ENCODE measurements around the gene MARK3.
A peak's percentile ranks its signal among the peaks of the same experiment; 100 is the strongest.
"Not testable (repeated sequence)": the region's sequence is repeated elsewhere in the genome, so short reads cannot be mapped to it uniquely, and the experiment has no call there.

The MARK3 gene

DNA sequence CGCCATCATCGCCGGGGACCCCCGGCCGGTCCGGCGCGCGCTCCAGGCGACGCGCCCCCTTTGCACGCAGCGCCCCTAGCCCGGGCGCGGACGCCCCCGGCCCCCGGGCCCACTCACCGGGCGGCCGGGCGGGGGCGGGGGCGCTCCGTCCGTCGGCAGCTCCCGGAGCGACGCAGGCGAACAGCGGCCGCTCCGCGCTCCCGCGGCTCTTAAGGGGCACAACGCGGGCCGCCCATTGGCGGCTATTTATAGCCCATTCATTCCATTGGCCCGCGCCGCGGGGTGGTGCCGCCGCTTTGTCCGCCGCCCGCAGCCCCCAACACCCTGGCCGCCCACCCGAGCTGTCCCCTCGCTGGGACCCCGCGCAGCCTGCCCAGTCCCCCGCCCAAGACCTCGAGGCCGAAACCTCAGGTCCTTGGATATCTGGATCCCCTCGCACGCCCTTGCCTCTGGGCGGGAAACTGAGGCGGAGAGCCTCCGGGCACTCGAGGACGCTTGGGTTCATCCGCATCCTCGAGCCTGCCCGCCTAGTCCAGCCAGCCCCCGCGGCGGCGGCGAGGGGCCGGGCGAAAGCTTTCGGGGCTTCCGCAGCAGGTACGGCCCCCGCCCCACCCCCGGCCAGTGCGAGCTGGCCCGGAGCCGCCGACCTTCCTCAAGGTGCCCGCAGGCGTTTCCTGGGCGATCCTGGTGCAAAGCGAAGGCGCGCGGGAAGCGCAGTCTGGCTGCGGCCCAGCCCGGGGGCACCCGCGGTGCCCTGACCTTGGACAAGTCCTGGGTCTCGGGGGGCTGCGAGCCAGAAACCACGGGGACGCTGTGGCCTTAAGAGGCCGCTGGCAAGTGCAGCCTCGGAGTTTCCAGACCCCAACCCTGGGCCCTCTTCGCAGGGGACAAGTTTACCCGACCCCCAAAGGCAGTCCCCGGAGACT is 137.7 kb downstream of the MARK3 start, which contains the start of gene CKB:
TSS of gene CKB (minus strand) at position 182 of the 926 bp plus-strand sequence. CDS start 337 bp downstream, outside the sequence.
- Histone ChIP-seq H3K36me3 (ENCODE audit: insufficient read depth, low read length) (no peaks in the 10 kb centered on the region), H4K20me1 (ENCODE audit: insufficient read depth, low read length) (0 out of 2 replicates have a peak, but pooled peaks cover 4% of the 10 kb centered on the region), H3K27me3 (ENCODE audit: insufficient read depth, low read length, poor library complexity) (no peaks in the 10 kb centered on the region), H3K9ac (ENCODE audit: low read depth, low read length) (no peak within 1 kb of the TSS), H3K9me3 (ENCODE audit: insufficient read depth, low read length, severe bottlenecking) (no peaks in the 10 kb centered on the region), H3K4me3 (ENCODE audit: low read depth in 1 of 2, low read length in 2 of 2) (no peak within 1 kb of the TSS), H3K4me2 (ENCODE audit: insufficient read depth, low read length) (no peak within 1 kb of the TSS), H3K4me1 (ENCODE audit: insufficient read depth, low read length) (peaks cover 12% of the 10 kb centered on the region), H3K27ac (ENCODE audit: low read length) (no peak within 1 kb of the TSS), H3K79me2 (ENCODE audit: insufficient read depth, low read length) (peaks cover 2% of the 10 kb centered on the region; the same call in 1 of the 2 replicates), H2AFZ (ENCODE audit: low read depth, low read length) (no peak within 1 kb of the TSS)
- no peak for TF ChIP-seq EZH2 (IDR thresholded peaks at IDR 0.05; ENCODE audit: borderline replicate concordance, low read depth, low read length, severe bottlenecking)
- TF ChIP-seq, protein P1, sequence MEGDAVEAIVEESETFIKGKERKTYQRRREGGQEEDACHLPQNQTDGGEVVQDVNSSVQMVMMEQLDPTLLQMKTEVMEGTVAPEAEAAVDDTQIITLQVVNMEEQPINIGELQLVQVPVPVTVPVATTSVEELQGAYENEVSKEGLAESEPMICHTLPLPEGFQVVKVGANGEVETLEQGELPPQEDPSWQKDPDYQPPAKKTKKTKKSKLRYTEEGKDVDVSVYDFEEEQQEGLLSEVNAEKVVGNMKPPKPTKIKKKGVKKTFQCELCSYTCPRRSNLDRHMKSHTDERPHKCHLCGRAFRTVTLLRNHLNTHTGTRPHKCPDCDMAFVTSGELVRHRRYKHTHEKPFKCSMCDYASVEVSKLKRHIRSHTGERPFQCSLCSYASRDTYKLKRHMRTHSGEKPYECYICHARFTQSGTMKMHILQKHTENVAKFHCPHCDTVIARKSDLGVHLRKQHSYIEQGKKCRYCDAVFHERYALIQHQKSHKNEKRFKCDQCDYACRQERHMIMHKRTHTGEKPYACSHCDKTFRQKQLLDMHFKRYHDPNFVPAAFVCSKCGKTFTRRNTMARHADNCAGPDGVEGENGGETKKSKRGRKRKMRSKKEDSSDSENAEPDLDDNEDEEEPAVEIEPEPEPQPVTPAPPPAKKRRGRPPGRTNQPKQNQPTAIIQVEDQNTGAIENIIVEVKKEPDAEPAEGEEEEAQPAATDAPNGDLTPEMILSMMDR (IDR thresholded peaks at IDR 0.05; ENCODE audit: borderline replicate concordance, extremely low read depth, low read length, poor library complexity, severe bottlenecking), result no peak
- DNase-seq, result no peak
- no peak for ATAC-seq (ENCODE audit: insufficient read depth, low read depth)

DNA sequence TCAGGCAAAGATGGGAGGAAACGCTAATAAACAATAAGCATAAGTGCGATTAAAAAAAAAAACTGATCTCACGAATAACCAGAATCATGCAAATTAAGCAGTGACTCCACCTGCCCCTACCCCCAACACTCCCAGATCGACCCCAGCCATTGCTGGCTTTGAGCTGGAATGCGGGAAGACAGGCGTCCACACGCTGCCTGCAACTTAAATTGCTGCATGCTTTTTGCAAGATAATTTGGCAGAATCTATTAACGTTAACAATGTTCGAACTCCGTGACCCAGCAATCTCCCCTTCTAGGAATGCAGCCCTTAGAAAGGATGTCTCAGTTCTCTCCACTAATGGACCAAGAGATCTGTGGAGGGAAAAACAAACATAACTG is 138.3 kb downstream of the MARK3 start:
- DNase-seq (no peak), ATAC-seq (ENCODE audit: insufficient read depth, low read depth) (no peak)
- no peak overlapping the region for H3K4me3 ChIP-seq (ENCODE audit: low read depth in 1 of 2, low read length in 2 of 2)
- H3K79me2 ChIP-seq (ENCODE audit: insufficient read depth, low read length), result peaks cover 8% of the 10 kb centered on the region
- H3K4me2 ChIP-seq (ENCODE audit: insufficient read depth, low read length), result no peak overlapping the region
- H3K36me3 ChIP-seq (ENCODE audit: insufficient read depth, low read length), result no peaks in the 10 kb centered on the region; the same call in 1 of the 2 replicates
- no peaks in the 10 kb centered on the region for H3K27me3 ChIP-seq (ENCODE audit: insufficient read depth, low read length, poor library complexity)
- TF ChIP-seq, protein P1 (IDR thresholded peaks at IDR 0.05; ENCODE audit: borderline replicate concordance, extremely low read depth, low read length, poor library complexity, severe bottlenecking), result no peak
- no peak for TF ChIP-seq EZH2 (IDR thresholded peaks at IDR 0.05; ENCODE audit: borderline replicate concordance, low read depth, low read length, severe bottlenecking)
- H3K4me1 ChIP-seq (ENCODE audit: insufficient read depth, low read length), result peaks cover 19% of the 10 kb centered on the region
- H3K27ac ChIP-seq (ENCODE audit: low read length), result no peak overlapping the region
- H3K9ac ChIP-seq (ENCODE audit: low read depth, low read length), result no peak overlapping the region
- no peaks in the 10 kb centered on the region for H3K9me3 ChIP-seq (ENCODE audit: insufficient read depth, low read length, severe bottlenecking)
- H4K20me1 ChIP-seq (ENCODE audit: insufficient read depth, low read length), result no peaks in the 10 kb centered on the region
- no peak overlapping the region for H2AFZ ChIP-seq (ENCODE audit: low read depth, low read length)

DNA sequence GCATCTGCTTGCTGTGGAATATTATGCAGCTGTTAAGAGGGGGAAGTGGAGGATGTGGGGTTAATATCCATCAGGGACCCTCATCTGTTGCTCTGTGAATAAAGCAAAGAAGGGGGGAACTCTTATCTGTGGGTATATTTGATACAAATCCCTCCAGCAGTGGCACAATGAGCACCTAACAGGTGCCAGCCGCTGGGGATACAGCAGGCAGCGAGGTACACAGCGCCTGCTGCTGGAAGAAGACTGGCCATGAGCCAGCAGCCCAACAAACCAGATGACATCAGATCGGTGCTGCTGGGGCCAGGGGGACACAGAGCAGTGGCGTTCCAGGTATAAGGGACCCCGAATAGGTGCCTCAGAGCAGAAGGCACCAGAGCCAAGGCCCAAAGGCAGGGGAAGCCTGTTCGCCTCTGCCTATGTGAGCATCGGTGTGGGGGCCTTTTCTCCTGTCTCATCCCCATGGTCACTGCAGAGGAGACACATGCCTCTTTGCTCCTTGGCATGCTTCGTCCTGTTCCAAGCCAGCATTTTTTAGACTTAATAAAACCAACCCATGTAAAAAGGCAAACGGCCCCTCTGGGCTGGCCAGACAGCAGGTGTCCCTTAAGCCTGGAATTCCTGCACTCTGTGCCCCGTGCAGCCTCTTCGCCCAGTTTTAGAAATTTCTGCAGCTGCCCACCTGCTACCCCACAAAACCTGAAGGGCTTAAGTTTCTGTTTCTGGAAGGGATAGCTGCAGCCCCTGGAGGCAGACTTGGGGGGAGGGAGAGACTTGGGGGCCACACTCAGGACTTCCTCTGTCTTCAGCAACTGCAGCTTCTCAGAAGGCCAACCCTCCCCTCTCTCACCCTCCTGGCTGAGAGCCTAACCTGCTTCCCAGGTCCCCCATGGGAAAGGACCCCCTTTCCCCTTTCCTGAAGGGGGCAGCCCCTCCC is 139.1 kb downstream of the MARK3 start:
- H3K4me3 ChIP-seq (ENCODE audit: low read depth in 1 of 2, low read length in 2 of 2), result no peak overlapping the region
- no peak for TF ChIP-seq EZH2 (IDR thresholded peaks at IDR 0.05; ENCODE audit: borderline replicate concordance, low read depth, low read length, severe bottlenecking)
- TF ChIP-seq, protein P1 (IDR thresholded peaks at IDR 0.05; ENCODE audit: borderline replicate concordance, extremely low read depth, low read length, poor library complexity, severe bottlenecking), result peak; percentile 29
- no peak overlapping the region for H3K27ac ChIP-seq (ENCODE audit: low read length)
- no peaks in the 10 kb centered on the region for H3K27me3 ChIP-seq (ENCODE audit: insufficient read depth, low read length, poor library complexity)
- no peaks in the 10 kb centered on the region for H3K9me3 ChIP-seq (ENCODE audit: insufficient read depth, low read length, severe bottlenecking)
- H3K4me2 ChIP-seq (ENCODE audit: insufficient read depth, low read length), result no peak overlapping the region
- no peaks in the 10 kb centered on the region for H4K20me1 ChIP-seq (ENCODE audit: insufficient read depth, low read length)
- H3K79me2 ChIP-seq (ENCODE audit: insufficient read depth, low read length), result peaks cover 15% of the 10 kb centered on the region
- peaks cover 20% of the 10 kb centered on the region for H3K4me1 ChIP-seq (ENCODE audit: insufficient read depth, low read length)
- DNase-seq (no peak), ATAC-seq (ENCODE audit: insufficient read depth, low read depth) (no peak)
- no peak overlapping the region for H2AFZ ChIP-seq (ENCODE audit: low read depth, low read length)
- H3K36me3 ChIP-seq (ENCODE audit: insufficient read depth, low read length), result no peaks in the 10 kb centered on the region; the same call in 1 of the 2 replicates
- H3K9ac ChIP-seq (ENCODE audit: low read depth, low read length), result no peak overlapping the region

DNA sequence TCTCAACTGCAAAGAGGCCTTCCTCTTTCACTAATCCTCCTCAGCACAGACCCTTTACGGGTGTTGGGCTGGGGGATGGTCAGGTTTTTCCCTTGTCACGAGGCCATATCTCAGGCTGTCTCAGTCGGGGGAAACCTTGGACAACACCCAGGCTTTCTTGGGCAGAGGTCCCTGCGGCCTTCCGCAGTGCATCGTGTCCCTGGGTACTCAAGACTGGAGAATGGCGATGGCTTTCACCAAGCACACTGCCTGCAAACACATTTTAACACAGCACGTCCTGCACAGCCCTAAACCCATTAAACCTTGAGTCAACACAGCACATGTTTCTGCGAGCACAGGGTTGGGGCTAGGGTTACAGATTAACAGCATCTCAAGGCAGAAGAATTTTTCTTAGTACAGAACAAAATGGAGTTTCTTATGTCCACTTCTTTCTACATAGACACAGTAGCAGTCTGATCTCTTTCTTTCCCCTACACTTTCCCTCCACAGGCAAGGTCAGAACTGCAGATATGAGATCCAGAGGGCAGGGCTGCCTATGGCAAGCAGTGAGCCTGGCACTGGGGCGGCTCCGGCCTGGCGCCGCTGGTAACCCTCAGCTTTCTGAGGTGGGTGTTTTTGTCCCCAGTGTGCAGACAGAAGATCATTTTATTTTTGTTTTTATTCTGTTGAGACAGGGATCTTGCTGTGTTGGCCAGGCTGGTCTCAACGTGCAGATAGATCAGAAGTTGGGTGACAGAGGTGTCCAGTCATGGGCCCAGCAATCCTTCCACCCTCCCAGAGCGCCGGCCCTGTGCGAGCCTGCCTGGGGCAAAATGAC is 140.4 kb downstream of the MARK3 start:
- peaks cover 30% of the 10 kb centered on the region for H3K4me1 ChIP-seq (ENCODE audit: insufficient read depth, low read length)
- H3K4me3 ChIP-seq (ENCODE audit: low read depth in 1 of 2, low read length in 2 of 2), result not testable (repeated sequence)

More for the DNA sequence above, 140.4 kb downstream of the MARK3 start:
- H2AFZ ChIP-seq (ENCODE audit: low read depth, low read length); H3K36me3 ChIP-seq (ENCODE audit: insufficient read depth, low read length); H3K4me2 ChIP-seq (ENCODE audit: insufficient read depth, low read length); ATAC-seq (ENCODE audit: insufficient read depth, low read depth); H3K9ac ChIP-seq (ENCODE audit: low read depth, low read length); H3K27ac ChIP-seq (ENCODE audit: low read length); H3K27me3 ChIP-seq (ENCODE audit: insufficient read depth, low read length, poor library complexity); H3K9me3 ChIP-seq (ENCODE audit: insufficient read depth, low read length, severe bottlenecking); DNase-seq: not testable (repeated sequence)
- Histone ChIP-seq H4K20me1 (ENCODE audit: insufficient read depth, low read length) (peaks cover 11% of the 10 kb centered on the region), H3K79me2 (ENCODE audit: insufficient read depth, low read length) (peaks cover 28% of the 10 kb centered on the region)

All from DND-41 (cell line).